PC-3 (cell line): Measurements from ENCODE around the gene C10orf71. TPM values are rescaled to one million over a fixed set of nuclear protein-coding genes. Genes with fewer than 3 reads are reported as not detected.

Experiments used
- ATAC-seq: fragments of 200-7000 bp; cut with Tn5 transposase; 2 replicates; pipeline ENCODE4 v1.9.1; 2020; ENCODE audit warnings: mild to moderate bottlenecking, moderate library complexity
- BruUV-seq: library from RNA; stranded (reverse); fragments of 400-500 nt; replicated peaks from 2 replicates; lab custom pipeline; 2021; lab: Mats Ljungman, UMichigan
- CTCF ChIA-PET: fragments of 300-600 bp; sonication (Branson Sonifier 250); formaldehyde crosslinking; loops from one replicate; lab custom pipeline; 2022; ENCODE audit warnings: antibody characterized with exemption; lab: Charles Lee
- POLR2A ChIA-PET: fragments of 300-600 bp; sonication (Branson Sonifier 250); formaldehyde crosslinking; loops from one replicate; lab custom pipeline; 2022; ENCODE audit warnings: antibody characterized with exemption; ENCODE audit not compliant: unreplicated experiment; lab: Charles Lee
- DNase-seq: peaks from one replicate; pipeline ENCODE4 v3.0.0-alpha.2; 2015
- H2AFZ ChIP-seq: fragments of 300-600 bp; sonication (generic); 2 replicates; pipeline ENCODE4 v1.6.0; 2016; ENCODE audit warnings: antibody characterized with exemption, low read length
- H3F3A ChIP-seq: fragments of 300-600 bp; sonication (generic); one replicate; pipeline ENCODE4 v1.6.0; 2017; ENCODE audit warnings: antibody characterized with exemption, low read length, control low read depth, mild to moderate bottlenecking; ENCODE audit not compliant: unreplicated experiment
- H3K27ac ChIP-seq: fragments of 300-600 bp; sonication (generic); 2 replicates; pipeline ENCODE4 v1.5.1; 2016; ENCODE audit warnings: mild to moderate bottlenecking, low read length
- H3K27me3 ChIP-seq: fragments of 300-600 bp; sonication (generic); 2 replicates; pipeline ENCODE4 v1.6.1; 2016; ENCODE audit warnings: low read length, mixed read lengths
- H3K36me3 ChIP-seq: fragments of 300-600 bp; sonication (generic); 2 replicates; pipeline ENCODE4 v1.6.1; 2016; ENCODE audit warnings: low read depth, mixed run types, low read length, mixed read lengths
- H3K4me1 ChIP-seq: fragments of 300-600 bp; sonication (generic); 2 replicates; pipeline ENCODE4 v1.5.1; 2016; ENCODE audit warnings: low read length; ENCODE audit not compliant: insufficient read depth
- H3K4me2 ChIP-seq: fragments of 300-600 bp; sonication (generic); 2 replicates; pipeline ENCODE4 v1.6.0; 2016; ENCODE audit warnings: low read length
- H3K4me3 ChIP-seq: fragments of 300-600 bp; sonication (generic); 2 replicates; pipeline ENCODE4 v1.5.1; 2016; ENCODE audit warnings: mild to moderate bottlenecking, low read length, mixed read lengths
- H3K79me2 ChIP-seq: fragments of 300-600 bp; sonication (generic); 2 replicates; pipeline ENCODE4 v1.6.1; 2017; ENCODE audit warnings: low read length, mixed read lengths
- H3K9ac ChIP-seq: fragments of 300-600 bp; sonication (generic); 2 replicates; pipeline ENCODE4 v1.6.0; 2016; ENCODE audit warnings: mild to moderate bottlenecking, low read length
- H3K9me2 ChIP-seq: fragments of 300-600 bp; sonication (generic); replicated peaks from 2 replicates; pipeline ENCODE4 v1.6.1; 2016; ENCODE audit warnings: mixed run types, low read length, mixed read lengths
- H3K9me3 ChIP-seq: fragments of 300-600 bp; sonication (generic); 2 replicates; pipeline ENCODE4 v1.6.1; 2016; ENCODE audit warnings: low read length, mixed read lengths
- H4K20me1 ChIP-seq: fragments of 300-600 bp; sonication (generic); 2 replicates; pipeline ENCODE4 v1.6.1; 2016; ENCODE audit warnings: low read length, mixed read lengths
- EZH2 ChIP-seq: fragments of 300-600 bp; sonication (generic); IDR thresholded peaks from one replicate; pipeline ENCODE4 v1.6.1; 2017; ENCODE audit warnings: antibody characterized with exemption, mild to moderate bottlenecking, low read length; ENCODE audit not compliant: unreplicated experiment
- EZH2phosphoT487 ChIP-seq: fragments of 300-600 bp; sonication (generic); IDR thresholded peaks from 2 replicates; pipeline ENCODE4 v1.6.1; 2018; ENCODE audit warnings: mild to moderate bottlenecking, antibody characterized with exemption, low read length, borderline replicate concordance
- intact Hi-C: fragments of 100-400 bp; cut with micrococcal nuclease; formaldehyde crosslinking; loops from 2 replicates; pipeline ENCODE4 v1.9.0; 2023
- total RNA-seq: library from RNA; depleted of rRNA; stranded (reverse); fragments of >200 nt; gene quantifications from 2 replicates; pipeline ENCODE4 v1.2.3, GENCODE V29; 2014
- TF ChIP-seq, protein P1 (sequence below): fragments of 300-600 bp; sonication (generic); conservative IDR thresholded peaks from 2 replicates; pipeline ENCODE4 v1.5.1; 2017; ENCODE audit warnings: antibody characterized with exemption, low read depth, mild to moderate bottlenecking, low read length

Gene C10orf71
- total RNA-seq, 1 experiment from 2014 or later = not detected

DNA sequence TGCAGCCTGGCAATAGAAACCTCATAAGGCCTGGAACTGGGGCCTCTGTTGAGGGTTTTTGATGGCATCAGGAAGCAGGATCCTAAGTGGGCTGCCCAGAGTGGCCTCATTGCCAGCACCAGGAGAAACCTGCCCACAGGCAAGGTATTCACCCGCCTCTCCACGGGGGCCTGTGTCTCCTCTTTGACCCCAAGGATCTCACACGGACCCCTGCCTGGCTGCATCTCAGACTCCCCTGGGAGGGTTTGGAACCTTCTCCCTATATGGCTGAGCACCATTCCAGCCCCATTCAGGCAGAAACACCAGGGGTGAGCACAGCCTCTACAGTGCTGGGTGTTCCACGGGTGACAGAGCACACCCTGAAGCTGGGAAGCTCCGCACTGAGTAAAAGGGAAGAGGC is 14.6 kb upstream of the C10orf71 start:
- Histone ChIP-seq H3K79me2 (no peaks in the 10 kb centered on the region), H3K27me3 (peaks cover 66% of the 10 kb centered on the region), H3K9ac (no peak overlapping the region), H3F3A (no peaks in the 10 kb centered on the region), H3K4me3 (no peak overlapping the region), H3K4me2 (no peak overlapping the region), H3K27ac (no peak overlapping the region), H3K4me1 (no peaks in the 10 kb centered on the region), H3K9me2 (no peaks in the 10 kb centered on the region), H2AFZ (no peak overlapping the region), H3K9me3 (no peaks in the 10 kb centered on the region), H4K20me1 (no peaks in the 10 kb centered on the region), H3K36me3 (no peaks in the 10 kb centered on the region)
- intact Hi-C loops = no loop called here
- BruUV-seq = no TSS peak
- ChIA-PET POLR2A (no interaction called here), CTCF (no interaction called here)
- ATAC-seq = no peak
- TF ChIP-seq, protein P1, sequence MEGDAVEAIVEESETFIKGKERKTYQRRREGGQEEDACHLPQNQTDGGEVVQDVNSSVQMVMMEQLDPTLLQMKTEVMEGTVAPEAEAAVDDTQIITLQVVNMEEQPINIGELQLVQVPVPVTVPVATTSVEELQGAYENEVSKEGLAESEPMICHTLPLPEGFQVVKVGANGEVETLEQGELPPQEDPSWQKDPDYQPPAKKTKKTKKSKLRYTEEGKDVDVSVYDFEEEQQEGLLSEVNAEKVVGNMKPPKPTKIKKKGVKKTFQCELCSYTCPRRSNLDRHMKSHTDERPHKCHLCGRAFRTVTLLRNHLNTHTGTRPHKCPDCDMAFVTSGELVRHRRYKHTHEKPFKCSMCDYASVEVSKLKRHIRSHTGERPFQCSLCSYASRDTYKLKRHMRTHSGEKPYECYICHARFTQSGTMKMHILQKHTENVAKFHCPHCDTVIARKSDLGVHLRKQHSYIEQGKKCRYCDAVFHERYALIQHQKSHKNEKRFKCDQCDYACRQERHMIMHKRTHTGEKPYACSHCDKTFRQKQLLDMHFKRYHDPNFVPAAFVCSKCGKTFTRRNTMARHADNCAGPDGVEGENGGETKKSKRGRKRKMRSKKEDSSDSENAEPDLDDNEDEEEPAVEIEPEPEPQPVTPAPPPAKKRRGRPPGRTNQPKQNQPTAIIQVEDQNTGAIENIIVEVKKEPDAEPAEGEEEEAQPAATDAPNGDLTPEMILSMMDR = no peak
- TF ChIP-seq EZH2phosphoT487 (no peak), EZH2 (no peak)
- DNase-seq = no peak

DNA sequence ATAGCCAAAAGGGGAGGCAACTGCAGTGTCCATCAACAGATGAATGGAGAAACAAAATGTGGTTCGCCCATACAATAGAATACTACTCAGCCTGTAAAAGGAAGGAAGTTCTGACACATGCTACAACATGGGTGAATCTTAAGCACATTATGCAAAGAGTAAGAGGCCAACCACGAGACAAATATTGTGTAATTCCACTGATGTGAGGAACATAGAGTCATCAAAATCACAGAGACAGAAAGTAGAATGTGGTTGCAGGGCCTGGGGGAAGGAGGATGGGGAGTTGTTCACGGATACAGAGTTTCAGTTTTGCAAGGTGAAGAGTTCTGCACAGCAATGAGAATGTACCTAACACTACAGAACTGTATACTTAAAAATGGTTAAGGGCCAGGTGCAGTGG is 13.7 kb upstream of the C10orf71 start:
- H2AFZ ChIP-seq = no peak overlapping the region
- no peaks in the 10 kb centered on the region for H3F3A ChIP-seq
- no peaks in the 10 kb centered on the region for H3K9me2 ChIP-seq
- H3K79me2 ChIP-seq = no peaks in the 10 kb centered on the region
- H3K36me3 ChIP-seq = no peaks in the 10 kb centered on the region
- H3K9me3 ChIP-seq = no peaks in the 10 kb centered on the region
- DNase-seq (peak; percentile 25), ATAC-seq (no peak)
- no peaks in the 10 kb centered on the region for H3K4me1 ChIP-seq
- ChIA-PET CTCF (no interaction called here), POLR2A (no interaction called here)
- intact Hi-C loops = no loop called here
- no peaks in the 10 kb centered on the region for H4K20me1 ChIP-seq
- no peak overlapping the region for H3K4me3 ChIP-seq
- H3K4me2 ChIP-seq = no peak overlapping the region
- H3K27me3 ChIP-seq = peaks cover 67% of the 10 kb centered on the region
- H3K27ac ChIP-seq = no peak overlapping the region
- TF ChIP-seq EZH2phosphoT487 = no peak
- TF ChIP-seq EZH2 = no peak
- TF ChIP-seq, protein P1 = no peak
- H3K9ac ChIP-seq = no peak overlapping the region
- BruUV-seq = no TSS peak

DNA sequence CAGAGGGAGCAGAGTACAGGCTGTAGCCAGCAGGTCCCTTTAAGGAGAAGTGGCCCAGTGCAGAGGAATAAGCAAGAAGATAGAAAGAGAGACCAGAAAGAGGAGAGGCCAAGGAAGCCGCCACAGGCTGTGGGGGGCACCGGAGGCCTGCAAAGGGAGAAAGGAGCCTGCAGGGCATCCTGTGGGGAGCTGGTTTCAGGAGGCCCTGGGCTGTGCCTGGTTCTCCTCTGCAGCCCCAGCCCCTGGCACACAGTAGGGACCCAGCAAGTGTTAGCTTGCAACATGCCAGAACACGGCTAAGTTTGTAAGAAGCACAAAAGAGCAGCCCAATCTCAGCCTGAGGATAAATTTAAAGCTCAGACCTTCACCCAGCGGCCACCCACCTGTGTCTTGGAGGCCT is 12.3 kb upstream of the C10orf71 start:
- ChIA-PET CTCF (no interaction called here), POLR2A (no interaction called here)
- no peaks in the 10 kb centered on the region for H3K36me3 ChIP-seq
- BruUV-seq = no TSS peak
- H3F3A ChIP-seq = no peaks in the 10 kb centered on the region
- no peak overlapping the region for H3K9ac ChIP-seq
- peaks cover 68% of the 10 kb centered on the region for H3K27me3 ChIP-seq
- no peaks in the 10 kb centered on the region for H4K20me1 ChIP-seq
- no peak for TF ChIP-seq EZH2
- TF ChIP-seq EZH2phosphoT487 = no peak
- TF ChIP-seq, protein P1 = no peak
- no peak overlapping the region for H3K27ac ChIP-seq
- no peak overlapping the region for H3K4me3 ChIP-seq
- intact Hi-C loops = no loop called here
- no peak overlapping the region for H2AFZ ChIP-seq
- ATAC-seq (no peak), DNase-seq (no peak)
- H3K9me2 ChIP-seq = no peaks in the 10 kb centered on the region
- no peak overlapping the region for H3K4me2 ChIP-seq
- H3K9me3 ChIP-seq = no peaks in the 10 kb centered on the region
- H3K4me1 ChIP-seq = no peaks in the 10 kb centered on the region
- H3K79me2 ChIP-seq = no peaks in the 10 kb centered on the region
